C4-2B (cell line): ENCODE data around the gene IL23R.

Source experiments
- ZFX ChIP-seq: fragments of 450-650 bp; IDR thresholded peaks from 2 replicates; pipeline ENCODE4 v1.6.1; 2017
- TF ChIP-seq, protein P1 (sequence below): fragments of 450-650 bp; conservative IDR thresholded peaks from 2 replicates; pipeline ENCODE4 v1.5.1; 2017; ENCODE audit warnings: mild to moderate bottlenecking

DNA sequence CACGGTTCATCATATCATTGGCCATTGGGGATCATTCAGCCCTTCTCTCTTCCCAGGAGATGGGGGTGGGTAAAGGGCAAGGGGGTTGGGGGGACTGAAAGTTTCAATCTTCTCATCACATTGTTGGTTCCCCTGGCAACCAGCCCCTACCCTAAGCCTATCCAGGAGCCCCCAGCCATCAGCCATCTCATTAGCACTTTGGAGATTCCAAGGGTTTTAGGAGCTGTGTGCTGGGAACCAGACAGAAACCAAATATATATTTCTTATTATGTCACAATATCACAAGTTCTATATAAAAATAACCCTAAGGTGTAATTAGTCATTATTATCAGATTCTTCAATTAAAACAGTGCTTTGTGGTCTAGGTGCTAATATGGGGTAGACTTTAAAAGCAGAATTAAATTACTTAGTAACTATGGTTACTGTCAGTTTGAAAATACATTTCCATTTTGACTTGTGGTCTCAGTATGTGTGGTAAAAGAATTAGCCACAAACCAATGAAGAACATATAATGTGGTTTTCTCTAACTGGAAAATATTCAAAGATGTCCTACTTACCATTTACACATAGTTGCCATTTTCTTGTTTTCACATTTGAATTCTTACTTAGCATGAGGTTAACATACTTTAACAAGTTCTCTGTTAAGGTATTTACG lies 28.1 kb downstream of the IL23R start:
- TF ChIP-seq, protein P1, sequence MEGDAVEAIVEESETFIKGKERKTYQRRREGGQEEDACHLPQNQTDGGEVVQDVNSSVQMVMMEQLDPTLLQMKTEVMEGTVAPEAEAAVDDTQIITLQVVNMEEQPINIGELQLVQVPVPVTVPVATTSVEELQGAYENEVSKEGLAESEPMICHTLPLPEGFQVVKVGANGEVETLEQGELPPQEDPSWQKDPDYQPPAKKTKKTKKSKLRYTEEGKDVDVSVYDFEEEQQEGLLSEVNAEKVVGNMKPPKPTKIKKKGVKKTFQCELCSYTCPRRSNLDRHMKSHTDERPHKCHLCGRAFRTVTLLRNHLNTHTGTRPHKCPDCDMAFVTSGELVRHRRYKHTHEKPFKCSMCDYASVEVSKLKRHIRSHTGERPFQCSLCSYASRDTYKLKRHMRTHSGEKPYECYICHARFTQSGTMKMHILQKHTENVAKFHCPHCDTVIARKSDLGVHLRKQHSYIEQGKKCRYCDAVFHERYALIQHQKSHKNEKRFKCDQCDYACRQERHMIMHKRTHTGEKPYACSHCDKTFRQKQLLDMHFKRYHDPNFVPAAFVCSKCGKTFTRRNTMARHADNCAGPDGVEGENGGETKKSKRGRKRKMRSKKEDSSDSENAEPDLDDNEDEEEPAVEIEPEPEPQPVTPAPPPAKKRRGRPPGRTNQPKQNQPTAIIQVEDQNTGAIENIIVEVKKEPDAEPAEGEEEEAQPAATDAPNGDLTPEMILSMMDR: no peak
- no peak for TF ChIP-seq ZFX
